ELR (cell line): ENCODE measurements around the gene PTCH2.
"Not testable (repeated sequence)": the region's sequence is repeated elsewhere in the genome, so short reads cannot be mapped to it uniquely, and the experiment has no call there.

Source experiments
- DNase-seq: peaks from one replicate; pipeline ENCODE4 v3.0.0-alpha.2; 2015; ENCODE audit warnings: low read depth

Gene PTCH2

GRCh38 chr1:44842486-44842861 is 579 bp downstream of the PTCH2 start:
- no peak for DNase-seq

DNA sequence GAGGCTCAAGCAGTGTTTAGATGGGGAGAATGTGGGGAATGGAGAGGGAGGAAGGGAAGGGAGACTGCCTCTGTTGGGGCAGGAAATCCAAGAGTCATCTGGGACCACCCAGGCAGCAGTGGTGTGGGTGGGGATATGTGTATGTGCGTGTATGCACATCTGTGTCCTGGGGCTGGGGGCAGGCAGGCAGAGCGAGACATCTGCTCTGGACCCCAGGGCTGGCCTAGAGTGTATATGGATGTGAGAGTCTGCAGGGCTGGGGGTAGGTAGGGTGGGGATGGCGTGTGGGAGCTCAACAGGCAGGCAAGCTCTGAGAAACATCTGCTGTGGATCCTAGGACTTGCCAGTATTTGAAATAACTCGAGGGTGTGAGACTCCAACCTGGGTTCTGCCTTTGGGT is 3.5 kb downstream of the PTCH2 start:
- DNase-seq, result no peak

DNA sequence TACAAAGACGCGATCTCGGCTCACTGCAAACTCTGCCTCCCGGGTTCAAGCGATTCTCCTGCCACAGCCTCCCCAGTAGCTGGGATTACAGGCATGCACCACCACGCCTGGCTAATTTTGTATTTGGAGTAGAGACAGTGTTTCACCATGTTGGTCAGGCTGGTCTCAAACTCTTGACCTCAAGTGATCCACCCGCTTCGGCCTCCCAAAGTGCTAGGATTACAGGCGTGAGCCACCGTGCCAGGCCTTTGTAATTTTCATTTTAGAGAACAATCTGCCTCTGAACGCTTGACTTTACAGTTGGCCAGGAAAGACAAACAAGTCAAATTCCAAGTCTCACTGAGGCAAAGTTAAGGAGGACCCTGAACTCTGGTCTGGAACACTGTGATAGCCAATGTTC is 4.8 kb downstream of the PTCH2 start:
- DNase-seq, result not testable (repeated sequence)

- DNase-seq, result peak; percentile 86
Measured at GRCh38 chr1:44835738-44836675, 7.0 kb downstream of the PTCH2 start.

GRCh38 chr1:44834328-44834727 is 8.7 kb downstream of the PTCH2 start:
- no peak for DNase-seq

GRCh38 chr1:44832056-44832705 is 10.9 kb downstream of the PTCH2 start:
- no peak for DNase-seq

DNA sequence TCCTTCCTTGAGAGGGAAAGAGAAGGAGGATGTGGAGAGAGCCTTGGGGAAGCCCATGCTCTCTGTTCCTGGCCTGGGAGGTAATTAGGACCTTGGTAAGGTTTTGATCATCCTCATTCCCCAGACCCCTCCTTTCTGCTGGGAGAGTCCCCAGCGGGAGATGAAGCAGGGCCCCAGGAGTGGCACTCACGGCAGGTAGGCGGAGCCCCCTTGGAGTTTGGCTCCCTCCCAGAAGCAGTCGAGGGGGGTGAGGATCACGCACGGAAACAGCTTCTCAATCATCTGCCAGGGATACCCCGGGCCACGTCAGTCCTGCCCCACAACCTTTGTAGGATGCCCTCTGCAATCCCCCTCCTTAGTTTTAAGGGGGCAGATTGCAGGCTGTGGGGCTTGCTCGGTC is 11.5 kb downstream of the PTCH2 start:
- no peak for DNase-seq

GRCh38 chr1:44830900-44831304 is 12.2 kb downstream of the PTCH2 start:
- DNase-seq, result no peak

DNA sequence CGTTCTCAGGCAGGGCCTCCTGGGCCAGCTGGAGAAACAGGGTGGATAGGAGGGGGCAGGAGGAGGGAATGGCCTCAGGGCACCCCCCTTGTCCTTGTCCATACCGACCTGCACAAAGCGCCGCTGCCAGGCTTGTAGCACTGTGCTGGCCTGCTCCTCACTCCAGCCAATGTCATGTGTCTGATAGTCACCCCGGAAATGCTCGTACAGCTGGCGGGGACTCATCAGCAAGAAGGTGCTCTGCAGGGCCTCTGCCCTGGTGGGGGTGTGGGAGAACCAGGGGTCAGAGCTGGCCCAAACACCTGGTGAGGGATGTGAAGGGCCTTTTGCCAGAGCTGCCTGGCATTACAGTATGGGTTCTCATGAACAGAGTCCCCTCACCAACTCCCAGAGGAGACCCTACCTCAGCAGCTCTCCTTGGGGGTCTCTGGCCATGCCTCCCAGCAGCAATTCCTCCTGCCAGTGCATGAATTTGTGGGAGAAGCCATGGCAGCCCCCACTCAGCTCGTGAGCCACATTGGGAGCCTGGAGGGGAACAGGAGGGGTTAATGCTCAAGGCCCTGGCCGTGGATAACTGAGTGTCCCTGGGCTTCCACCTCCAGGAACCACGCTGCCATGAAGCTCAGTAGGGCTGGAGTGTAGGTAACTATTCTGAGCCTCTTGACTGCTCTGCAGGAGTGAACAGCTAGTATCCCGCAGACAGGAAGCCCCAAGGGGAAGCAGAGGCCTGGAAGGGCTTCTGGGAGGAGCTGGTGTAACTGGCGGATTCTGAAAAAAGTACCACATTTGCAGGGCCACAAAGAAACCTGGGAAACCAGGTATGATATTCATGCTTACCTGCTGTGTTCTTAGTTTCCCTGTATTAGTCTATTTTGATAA is 13.3 kb downstream of the PTCH2 start:
- DNase-seq, result no peak

DNA sequence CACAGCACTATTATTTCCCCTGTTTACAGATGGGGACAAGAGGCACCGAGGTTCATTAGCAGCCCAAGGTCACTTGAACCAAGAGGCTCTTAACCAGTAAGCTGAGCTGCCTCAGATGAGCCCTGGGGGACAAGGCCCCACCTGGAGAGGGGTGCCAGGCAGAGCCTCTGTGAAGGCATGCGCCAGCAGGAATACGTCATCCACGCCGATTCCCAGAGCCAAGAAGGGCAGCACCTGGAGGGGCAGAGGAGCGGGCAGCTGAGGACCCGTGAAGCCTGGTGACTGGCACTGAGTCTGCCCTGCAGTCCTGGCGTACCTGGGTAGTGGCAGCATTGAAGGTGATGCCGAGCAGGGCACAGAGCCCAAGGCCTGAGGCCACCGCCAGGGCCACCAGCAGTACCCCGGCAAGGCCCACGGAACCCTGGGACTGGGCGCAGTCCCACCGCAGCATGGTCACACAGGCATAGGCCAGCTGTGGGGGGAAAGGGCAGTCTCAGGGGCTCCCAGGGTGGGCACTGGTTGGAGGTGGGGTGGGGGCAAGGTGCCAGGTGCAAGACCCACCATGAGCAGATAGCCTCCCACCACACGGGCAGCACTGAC is 14.1 kb downstream of the PTCH2 start:
- DNase-seq, result no peak

DNA sequence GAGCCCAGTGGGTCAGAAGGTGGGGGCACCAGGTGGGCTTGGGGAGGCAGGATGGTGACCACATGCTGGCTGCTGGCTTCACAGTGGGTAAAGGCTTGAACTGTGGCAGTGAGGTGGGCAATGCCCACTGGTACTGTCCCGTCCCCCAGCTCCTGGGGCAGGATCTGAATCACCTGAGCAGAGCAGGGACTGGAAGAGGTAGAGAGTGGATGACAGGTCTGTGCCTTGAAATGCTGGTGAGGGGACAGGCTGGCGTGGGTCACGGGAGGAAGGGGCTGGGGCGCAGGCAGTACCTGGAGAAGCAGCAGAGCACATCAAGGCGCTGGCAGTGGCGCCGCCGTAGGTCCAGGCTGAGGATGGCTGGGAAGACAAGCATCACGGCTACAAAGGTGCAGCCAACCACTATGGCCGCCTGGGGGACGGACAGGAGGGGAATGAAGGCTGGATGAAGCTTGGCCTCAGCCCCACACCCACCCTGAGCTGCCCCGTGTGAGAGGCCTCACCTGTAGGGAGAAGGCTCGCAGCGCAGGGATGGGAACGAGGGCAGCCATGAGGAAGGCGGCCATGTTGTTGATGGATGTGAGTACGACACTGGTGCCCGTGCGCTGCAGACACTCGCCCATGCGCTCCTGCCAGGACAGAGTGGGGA is 14.9 kb downstream of the PTCH2 start:
- DNase-seq, result no peak

GRCh38 chr1:44827197-44828002 is 15.7 kb downstream of the PTCH2 start:
- no peak for DNase-seq

GRCh38 chr1:44826375-44827196 is 16.5 kb downstream of the PTCH2 start:
- DNase-seq, result no peak

GRCh38 chr1:44824392-44824791 is 18.7 kb downstream of the PTCH2 start:
- DNase-seq, result not testable (repeated sequence)

- no peak for DNase-seq
Measured at GRCh38 chr1:44822981-44823451, 20.0 kb downstream of the PTCH2 start.

DNA sequence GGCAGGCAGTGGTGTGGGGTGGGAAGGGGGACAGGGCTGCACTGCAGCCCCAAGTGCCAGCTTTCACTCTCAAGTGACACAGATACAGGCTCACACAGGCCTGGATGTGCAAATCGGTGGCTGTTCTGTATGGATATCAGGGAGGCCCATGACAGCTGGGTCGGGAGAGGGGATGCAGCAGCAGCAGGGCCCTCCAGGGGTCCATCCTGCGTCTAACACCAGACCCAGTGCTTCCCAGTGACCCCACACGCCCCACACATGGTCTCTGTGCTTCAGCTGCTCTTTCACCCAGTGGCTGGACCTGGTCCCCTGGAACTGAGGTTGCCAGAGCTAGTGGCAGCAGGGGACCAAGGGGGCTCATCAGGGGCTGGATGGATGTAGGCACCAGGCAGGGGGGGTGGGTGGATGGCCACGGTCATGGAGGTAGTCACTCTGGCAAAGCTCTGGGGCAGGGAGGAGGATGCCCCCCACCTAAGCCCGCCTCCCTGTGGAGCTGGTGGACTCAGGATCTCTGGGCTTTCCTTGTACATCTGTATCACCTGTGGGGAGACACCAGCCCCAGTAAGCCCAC is 20.8 kb downstream of the PTCH2 start:
- no peak for DNase-seq

DNA sequence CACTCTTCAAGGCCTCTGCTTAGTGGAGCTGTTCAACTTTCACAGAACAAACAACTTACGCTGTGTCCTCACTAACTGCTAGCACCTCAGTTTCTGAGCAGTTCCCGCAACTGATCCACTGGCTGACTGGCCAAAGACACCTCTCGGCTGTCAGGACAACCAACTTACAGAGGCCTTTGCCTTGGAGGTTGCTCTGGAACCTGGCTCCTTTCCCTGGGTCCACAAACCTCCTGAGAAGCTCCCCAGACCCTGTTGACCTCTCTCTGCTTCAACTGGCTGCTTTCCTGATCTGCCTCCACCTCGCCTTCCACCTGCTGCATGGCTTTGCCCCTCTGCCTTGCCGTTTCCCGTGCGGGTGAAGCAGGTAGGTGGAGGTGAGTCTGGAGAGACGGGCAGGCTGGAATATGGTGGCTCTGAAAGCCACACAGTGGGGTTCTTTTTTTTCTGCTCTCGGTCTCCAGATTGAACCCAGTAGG is 21.8 kb downstream of the PTCH2 start:
- no peak for DNase-seq

GRCh38 chr1:44820328-44821239 is 22.5 kb downstream of the PTCH2 start:
- DNase-seq, result no peak
